HepG2 (cell line): Measurements from ENCODE around the gene CPLX3. TPM values are rescaled to one million over a fixed set of nuclear protein-coding genes. Genes with fewer than 3 reads are reported as not detected.

Experiments
- ATF1 ChIP-seq: IDR thresholded peaks from 2 replicates; pipeline ENCODE4 v1.6.1; 2016; ENCODE audit warnings: mild to moderate bottlenecking, control low read depth
- ETV5 ChIP-seq: IDR thresholded peaks from 2 replicates; pipeline ENCODE4 v1.6.1; 2018; ENCODE audit warnings: missing biosample characterization, missing genetic modification reagents, inconsistent platforms, borderline replicate concordance
- FOXK1 ChIP-seq: sonication (generic); formaldehyde crosslinking; IDR thresholded peaks from 2 replicates; pipeline ENCODE4 v1.4.0; 2020; ENCODE audit warnings: low read depth, missing genetic modification reagents, borderline replicate concordance
- JUNB ChIP-seq: sonication (generic); formaldehyde crosslinking; IDR thresholded peaks from 2 replicates; pipeline ENCODE4 v1.8.0; 2022; ENCODE audit warnings: missing genetic modification reagents, mild to moderate bottlenecking, borderline replicate concordance
- NFRKB ChIP-seq: fragments of 450-650 bp; IDR thresholded peaks from 2 replicates; pipeline ENCODE4 v1.6.1; 2017
- POLR2AphosphoS2 ChIP-seq: IDR thresholded peaks from 2 replicates; pipeline ENCODE4 v1.6.1; 2011; ENCODE audit warnings: low read depth, low read length, improper control_type of control experiment
- POLR2AphosphoS5 ChIP-seq: IDR thresholded peaks from 2 replicates; pipeline ENCODE4 v1.6.1; 2012; ENCODE audit warnings: low read depth, low read length
- SRSF9 ChIP-seq: fragments of 200-400 bp; formaldehyde crosslinking; IDR thresholded peaks from 2 replicates; pipeline ENCODE4 v1.6.1; 2018; ENCODE audit warnings: borderline replicate concordance, mild to moderate bottlenecking, low read depth, low read length; ENCODE audit not compliant: insufficient read depth, poor library complexity, severe bottlenecking
- SSRP1 ChIP-seq: IDR thresholded peaks from 2 replicates; pipeline ENCODE4 v1.6.1; 2016; ENCODE audit warnings: control low read depth
- polyA plus RNA-seq, 8 experiments: library from polyadenylated mRNA; depleted of rRNA in 3 of 8; stranded (reverse) in 7 of 8; unstranded in 1 of 8; fragments of >200 nt; fragmentation: Illumina TruSeq in 4 of 8; extraction: Trizol in 4 of 8; gene quantifications; 2 replicates each; pipeline versions ENCODE4 v1.2.1 to v1.2.3, GENCODE V29; 2011 to 2016; ENCODE audit warnings: low read depth in 4 of 8, missing spikeins in 1 of 8, mixed read lengths in 1 of 8; ENCODE audit not compliant: insufficient read depth in 1 of 8
- total RNA-seq, 5 experiments: library from RNA; depleted of rRNA; stranded (reverse); fragments of >200 nt; fragmentation: Illumina TruSeq; extraction: Trizol; gene quantifications; 2 replicates each; pipeline ENCODE4 v1.2.3, GENCODE V29; 2016; ENCODE audit warnings: low read depth in 1 of 5
- TF ChIP-seq, protein P1 (sequence below): sonication (generic); formaldehyde crosslinking; IDR thresholded peaks from 2 replicates; pipeline ENCODE4 v1.4.0; 2020; ENCODE audit warnings: mild to moderate bottlenecking, missing genetic modification reagents
- TF ChIP-seq, protein P2 (sequence below): sonication (generic); formaldehyde crosslinking; IDR thresholded peaks from 2 replicates; pipeline ENCODE4 v1.9.0; 2021; ENCODE audit warnings: missing genetic modification reagents, borderline replicate concordance
- TF ChIP-seq, protein P3 (sequence below): sonication (generic); formaldehyde crosslinking; IDR thresholded peaks from 2 replicates; pipeline ENCODE4 v1.4.0; 2020; ENCODE audit warnings: missing genetic modification reagents
- TF ChIP-seq, protein P4 (sequence below): sonication (generic); formaldehyde crosslinking; IDR thresholded peaks from 2 replicates; pipeline ENCODE4 v1.4.0; 2020; ENCODE audit warnings: missing genetic modification reagents
- TF ChIP-seq, protein P5 (sequence below): sonication (generic); formaldehyde crosslinking; conservative IDR thresholded peaks from 2 replicates; pipeline ENCODE4 v1.4.0; 2020; ENCODE audit warnings: missing genetic modification reagents
- TF ChIP-seq, protein P6 (sequence below): sonication (generic); formaldehyde crosslinking; IDR thresholded peaks from 2 replicates; pipeline ENCODE4 v1.4.0; 2020; ENCODE audit warnings: missing genetic modification reagents

The CPLX3 gene
- total and polyA plus RNA-seq, 2 of the 13 experiments (the other 11 are each of a cell fraction or from before 2014, with no cell fraction given) = not detected

DNA sequence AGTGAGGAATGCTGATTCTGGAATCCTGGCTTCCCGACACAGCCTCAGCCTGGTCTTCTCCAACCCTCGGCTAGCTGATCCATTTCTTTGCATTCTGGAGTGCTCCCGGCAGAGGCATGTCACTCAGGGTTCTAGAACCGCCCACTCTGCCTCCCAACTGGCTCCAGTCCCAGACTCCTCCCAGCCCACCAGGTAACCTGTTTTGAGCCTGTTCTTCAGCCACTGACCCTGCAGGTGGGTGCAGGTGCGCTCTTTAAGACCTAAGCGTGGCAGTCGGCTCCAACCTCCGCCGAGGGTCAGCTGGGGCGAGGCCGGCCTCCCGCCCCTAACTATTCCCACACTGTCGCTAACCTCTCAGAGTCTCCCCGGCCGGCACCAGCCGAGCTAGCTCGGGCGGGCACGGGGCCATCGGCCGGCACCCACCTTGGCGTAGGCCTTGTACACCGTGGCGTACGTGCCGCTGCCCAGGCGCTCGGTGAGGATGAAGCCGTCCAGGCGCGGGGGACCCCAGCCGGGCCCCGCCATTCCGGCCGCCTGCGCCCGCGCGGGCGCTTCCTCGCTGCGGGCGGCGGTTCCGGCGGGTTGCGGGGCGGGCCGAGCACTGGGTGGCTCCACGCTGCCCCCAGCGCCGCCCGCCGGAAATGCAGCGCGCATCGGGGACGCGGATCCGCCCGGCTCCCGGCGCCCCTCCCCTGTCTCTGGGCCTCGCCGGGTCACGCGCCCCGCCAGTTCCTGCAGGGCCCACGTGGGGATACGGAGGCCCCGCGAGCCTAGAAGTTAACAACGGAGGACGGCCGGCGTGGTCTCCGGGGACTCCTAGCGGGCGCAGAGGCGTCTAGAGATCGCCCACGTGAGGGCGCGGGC is 16.4 kb downstream of the CPLX3 start, which contains the start of gene ULK3 (continued):
- TF ChIP-seq, protein P1, sequence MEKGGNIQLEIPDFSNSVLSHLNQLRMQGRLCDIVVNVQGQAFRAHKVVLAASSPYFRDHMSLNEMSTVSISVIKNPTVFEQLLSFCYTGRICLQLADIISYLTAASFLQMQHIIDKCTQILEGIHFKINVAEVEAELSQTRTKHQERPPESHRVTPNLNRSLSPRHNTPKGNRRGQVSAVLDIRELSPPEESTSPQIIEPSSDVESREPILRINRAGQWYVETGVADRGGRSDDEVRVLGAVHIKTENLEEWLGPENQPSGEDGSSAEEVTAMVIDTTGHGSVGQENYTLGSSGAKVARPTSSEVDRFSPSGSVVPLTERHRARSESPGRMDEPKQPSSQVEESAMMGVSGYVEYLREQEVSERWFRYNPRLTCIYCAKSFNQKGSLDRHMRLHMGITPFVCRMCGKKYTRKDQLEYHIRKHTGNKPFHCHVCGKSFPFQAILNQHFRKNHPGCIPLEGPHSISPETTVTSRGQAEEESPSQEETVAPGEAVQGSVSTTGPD (CRISPR knock-in tag) = no peak
- TF ChIP-seq, protein P2, sequence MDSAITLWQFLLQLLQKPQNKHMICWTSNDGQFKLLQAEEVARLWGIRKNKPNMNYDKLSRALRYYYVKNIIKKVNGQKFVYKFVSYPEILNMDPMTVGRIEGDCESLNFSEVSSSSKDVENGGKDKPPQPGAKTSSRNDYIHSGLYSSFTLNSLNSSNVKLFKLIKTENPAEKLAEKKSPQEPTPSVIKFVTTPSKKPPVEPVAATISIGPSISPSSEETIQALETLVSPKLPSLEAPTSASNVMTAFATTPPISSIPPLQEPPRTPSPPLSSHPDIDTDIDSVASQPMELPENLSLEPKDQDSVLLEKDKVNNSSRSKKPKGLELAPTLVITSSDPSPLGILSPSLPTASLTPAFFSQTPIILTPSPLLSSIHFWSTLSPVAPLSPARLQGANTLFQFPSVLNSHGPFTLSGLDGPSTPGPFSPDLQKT (CRISPR knock-in tag) = no peak
- TF ChIP-seq, protein P3, sequence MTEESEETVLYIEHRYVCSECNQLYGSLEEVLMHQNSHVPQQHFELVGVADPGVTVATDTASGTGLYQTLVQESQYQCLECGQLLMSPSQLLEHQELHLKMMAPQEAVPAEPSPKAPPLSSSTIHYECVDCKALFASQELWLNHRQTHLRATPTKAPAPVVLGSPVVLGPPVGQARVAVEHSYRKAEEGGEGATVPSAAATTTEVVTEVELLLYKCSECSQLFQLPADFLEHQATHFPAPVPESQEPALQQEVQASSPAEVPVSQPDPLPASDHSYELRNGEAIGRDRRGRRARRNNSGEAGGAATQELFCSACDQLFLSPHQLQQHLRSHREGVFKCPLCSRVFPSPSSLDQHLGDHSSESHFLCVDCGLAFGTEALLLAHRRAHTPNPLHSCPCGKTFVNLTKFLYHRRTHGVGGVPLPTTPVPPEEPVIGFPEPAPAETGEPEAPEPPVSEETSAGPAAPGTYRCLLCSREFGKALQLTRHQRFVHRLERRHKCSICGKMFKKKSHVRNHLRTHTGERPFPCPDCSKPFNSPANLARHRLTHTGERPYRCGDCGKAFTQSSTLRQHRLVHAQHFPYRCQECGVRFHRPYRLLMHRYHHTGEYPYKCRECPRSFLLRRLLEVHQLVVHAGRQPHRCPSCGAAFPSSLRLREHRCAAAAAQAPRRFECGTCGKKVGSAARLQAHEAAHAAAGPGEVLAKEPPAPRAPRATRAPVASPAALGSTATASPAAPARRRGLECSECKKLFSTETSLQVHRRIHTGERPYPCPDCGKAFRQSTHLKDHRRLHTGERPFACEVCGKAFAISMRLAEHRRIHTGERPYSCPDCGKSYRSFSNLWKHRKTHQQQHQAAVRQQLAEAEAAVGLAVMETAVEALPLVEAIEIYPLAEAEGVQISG = peak; percentile 88
- no peak for TF ChIP-seq SRSF9
- TF ChIP-seq FOXK1 = no peak
- no peak for TF ChIP-seq POLR2AphosphoS2
- TF ChIP-seq ATF1 (CRISPR knock-in tag) = no peak
- TF ChIP-seq, protein P4, sequence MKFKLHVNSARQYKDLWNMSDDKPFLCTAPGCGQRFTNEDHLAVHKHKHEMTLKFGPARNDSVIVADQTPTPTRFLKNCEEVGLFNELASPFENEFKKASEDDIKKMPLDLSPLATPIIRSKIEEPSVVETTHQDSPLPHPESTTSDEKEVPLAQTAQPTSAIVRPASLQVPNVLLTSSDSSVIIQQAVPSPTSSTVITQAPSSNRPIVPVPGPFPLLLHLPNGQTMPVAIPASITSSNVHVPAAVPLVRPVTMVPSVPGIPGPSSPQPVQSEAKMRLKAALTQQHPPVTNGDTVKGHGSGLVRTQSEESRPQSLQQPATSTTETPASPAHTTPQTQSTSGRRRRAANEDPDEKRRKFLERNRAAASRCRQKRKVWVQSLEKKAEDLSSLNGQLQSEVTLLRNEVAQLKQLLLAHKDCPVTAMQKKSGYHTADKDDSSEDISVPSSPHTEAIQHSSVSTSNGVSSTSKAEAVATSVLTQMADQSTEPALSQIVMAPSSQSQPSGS (CRISPR knock-in tag) = no peak
- TF ChIP-seq, protein P5, sequence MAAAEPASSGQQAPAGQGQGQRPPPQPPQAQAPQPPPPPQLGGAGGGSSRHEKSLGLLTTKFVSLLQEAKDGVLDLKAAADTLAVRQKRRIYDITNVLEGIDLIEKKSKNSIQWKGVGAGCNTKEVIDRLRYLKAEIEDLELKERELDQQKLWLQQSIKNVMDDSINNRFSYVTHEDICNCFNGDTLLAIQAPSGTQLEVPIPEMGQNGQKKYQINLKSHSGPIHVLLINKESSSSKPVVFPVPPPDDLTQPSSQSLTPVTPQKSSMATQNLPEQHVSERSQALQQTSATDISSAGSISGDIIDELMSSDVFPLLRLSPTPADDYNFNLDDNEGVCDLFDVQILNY (CRISPR knock-in tag) = no peak
- no peak for TF ChIP-seq NFRKB
- TF ChIP-seq SSRP1 (CRISPR knock-in tag) = no peak
- no peak for TF ChIP-seq ETV5
- no peak for TF ChIP-seq JUNB (CRISPR knock-in tag)
- TF ChIP-seq POLR2AphosphoS5 = peak; percentile 55
- TF ChIP-seq, protein P6, sequence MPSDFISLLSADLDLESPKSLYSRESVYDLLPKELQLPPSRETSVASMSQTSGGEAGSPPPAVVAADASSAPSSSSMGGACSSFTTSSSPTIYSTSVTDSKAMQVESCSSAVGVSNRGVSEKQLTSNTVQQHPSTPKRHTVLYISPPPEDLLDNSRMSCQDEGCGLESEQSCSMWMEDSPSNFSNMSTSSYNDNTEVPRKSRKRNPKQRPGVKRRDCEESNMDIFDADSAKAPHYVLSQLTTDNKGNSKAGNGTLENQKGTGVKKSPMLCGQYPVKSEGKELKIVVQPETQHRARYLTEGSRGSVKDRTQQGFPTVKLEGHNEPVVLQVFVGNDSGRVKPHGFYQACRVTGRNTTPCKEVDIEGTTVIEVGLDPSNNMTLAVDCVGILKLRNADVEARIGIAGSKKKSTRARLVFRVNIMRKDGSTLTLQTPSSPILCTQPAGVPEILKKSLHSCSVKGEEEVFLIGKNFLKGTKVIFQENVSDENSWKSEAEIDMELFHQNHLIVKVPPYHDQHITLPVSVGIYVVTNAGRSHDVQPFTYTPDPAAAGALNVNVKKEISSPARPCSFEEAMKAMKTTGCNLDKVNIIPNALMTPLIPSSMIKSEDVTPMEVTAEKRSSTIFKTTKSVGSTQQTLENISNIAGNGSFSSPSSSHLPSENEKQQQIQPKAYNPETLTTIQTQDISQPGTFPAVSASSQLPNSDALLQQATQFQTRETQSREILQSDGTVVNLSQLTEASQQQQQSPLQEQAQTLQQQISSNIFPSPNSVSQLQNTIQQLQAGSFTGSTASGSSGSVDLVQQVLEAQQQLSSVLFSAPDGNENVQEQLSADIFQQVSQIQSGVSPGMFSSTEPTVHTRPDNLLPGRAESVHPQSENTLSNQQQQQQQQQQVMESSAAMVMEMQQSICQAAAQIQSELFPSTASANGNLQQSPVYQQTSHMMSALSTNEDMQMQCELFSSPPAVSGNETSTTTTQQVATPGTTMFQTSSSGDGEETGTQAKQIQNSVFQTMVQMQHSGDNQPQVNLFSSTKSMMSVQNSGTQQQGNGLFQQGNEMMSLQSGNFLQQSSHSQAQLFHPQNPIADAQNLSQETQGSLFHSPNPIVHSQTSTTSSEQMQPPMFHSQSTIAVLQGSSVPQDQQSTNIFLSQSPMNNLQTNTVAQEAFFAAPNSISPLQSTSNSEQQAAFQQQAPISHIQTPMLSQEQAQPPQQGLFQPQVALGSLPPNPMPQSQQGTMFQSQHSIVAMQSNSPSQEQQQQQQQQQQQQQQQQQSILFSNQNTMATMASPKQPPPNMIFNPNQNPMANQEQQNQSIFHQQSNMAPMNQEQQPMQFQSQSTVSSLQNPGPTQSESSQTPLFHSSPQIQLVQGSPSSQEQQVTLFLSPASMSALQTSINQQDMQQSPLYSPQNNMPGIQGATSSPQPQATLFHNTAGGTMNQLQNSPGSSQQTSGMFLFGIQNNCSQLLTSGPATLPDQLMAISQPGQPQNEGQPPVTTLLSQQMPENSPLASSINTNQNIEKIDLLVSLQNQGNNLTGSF (CRISPR knock-in tag) = no peak
